Measurements from ENCODE around the gene SRRT. TPM values are rescaled to one million over a fixed set of nuclear protein-coding genes. Genes with fewer than 3 reads are reported as not detected.

Gene SRRT
- total and polyA plus RNA-seq, 2 donors from 2014 or later: 58.2 to 127 TPM

GRCh38 chr7:100882785-100883526 lies 8.1 kb downstream of the SRRT start:
- Histone ChIP-seq H3K36me3 (ENCODE audit: control insufficient read depth in 2 of 3, insufficient read depth in 3 of 3, low read length in 3 of 3) (peaks cover 14 to 63% (median 36%) of the 10 kb centered on the region in 3 donors), H3K9me3 (ENCODE audit: control insufficient read depth in 2 of 3, insufficient read depth in 1 of 3, low read length in 3 of 3) (no peaks in the 10 kb centered on the region), H3K9ac (ENCODE audit: low read length in 3 of 3) (no peak overlapping the region), H3K27me3 (ENCODE audit: control insufficient read depth, insufficient read depth, low read length) (no peaks in the 10 kb centered on the region), H3K4me1 (ENCODE audit: control insufficient read depth in 2 of 3, insufficient read depth in 2 of 3, low read depth in 1 of 3, low read length in 3 of 3) (peaks cover 0 to 6% (median 1%) of the 10 kb centered on the region in 3 donors), H3K4me3 (ENCODE audit: low read length in 3 of 3) (no peak overlapping the region), H3K27ac (ENCODE audit: low read depth in 2 of 2, low read length in 2 of 2) (no peak overlapping the region)
- no peak for FAIRE-seq
- intact Hi-C loops (cut with DNase I): no loop called here
- TF ChIP-seq, protein P1, sequence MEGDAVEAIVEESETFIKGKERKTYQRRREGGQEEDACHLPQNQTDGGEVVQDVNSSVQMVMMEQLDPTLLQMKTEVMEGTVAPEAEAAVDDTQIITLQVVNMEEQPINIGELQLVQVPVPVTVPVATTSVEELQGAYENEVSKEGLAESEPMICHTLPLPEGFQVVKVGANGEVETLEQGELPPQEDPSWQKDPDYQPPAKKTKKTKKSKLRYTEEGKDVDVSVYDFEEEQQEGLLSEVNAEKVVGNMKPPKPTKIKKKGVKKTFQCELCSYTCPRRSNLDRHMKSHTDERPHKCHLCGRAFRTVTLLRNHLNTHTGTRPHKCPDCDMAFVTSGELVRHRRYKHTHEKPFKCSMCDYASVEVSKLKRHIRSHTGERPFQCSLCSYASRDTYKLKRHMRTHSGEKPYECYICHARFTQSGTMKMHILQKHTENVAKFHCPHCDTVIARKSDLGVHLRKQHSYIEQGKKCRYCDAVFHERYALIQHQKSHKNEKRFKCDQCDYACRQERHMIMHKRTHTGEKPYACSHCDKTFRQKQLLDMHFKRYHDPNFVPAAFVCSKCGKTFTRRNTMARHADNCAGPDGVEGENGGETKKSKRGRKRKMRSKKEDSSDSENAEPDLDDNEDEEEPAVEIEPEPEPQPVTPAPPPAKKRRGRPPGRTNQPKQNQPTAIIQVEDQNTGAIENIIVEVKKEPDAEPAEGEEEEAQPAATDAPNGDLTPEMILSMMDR (IDR thresholded peaks at IDR 0.05; ENCODE audit: borderline replicate concordance, extremely low read depth, insufficient read depth): no peak
- no peak for DNase-seq

DNA sequence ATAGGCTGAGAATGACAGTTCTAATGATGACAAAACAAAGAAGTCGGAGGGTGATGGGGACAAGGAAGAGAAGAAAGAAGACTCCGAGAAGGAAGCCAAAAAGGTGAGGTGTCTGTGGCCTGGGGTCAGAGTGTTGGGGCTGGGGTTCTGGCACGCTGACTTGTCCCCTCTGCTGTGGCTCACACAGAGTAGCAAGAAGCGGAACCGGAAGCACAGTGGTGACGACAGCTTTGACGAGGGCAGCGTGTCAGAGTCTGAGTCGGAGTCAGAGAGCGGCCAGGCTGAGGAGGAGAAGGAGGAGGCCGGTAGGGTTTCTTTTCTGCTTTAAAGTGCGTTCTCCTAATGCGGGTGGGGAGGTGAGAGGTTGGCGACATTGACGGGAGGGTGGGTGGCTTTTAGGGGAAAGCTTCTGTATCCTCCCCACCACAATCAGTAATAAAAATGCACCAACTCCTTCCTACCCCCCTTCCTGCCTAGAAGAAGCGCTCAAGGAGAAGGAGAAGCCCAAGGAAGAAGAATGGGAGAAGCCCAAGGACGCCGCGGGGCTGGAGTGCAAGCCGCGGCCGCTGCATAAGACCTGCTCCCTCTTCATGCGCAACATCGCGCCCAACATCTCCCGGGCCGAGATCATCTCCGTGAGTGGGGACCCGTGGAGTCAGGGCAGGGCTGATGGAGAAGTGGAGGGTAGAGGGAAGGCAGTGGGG lies 10.0 kb downstream of the SRRT start:
- DNase-seq (no peak), FAIRE-seq (no peak)
- TF ChIP-seq, protein P1 (IDR thresholded peaks at IDR 0.05; ENCODE audit: borderline replicate concordance, extremely low read depth, insufficient read depth): no peak
- intact Hi-C loops (cut with DNase I): no loop called here
- no peak overlapping the region for H3K9ac ChIP-seq (ENCODE audit: low read length in 3 of 3)
- H3K36me3 ChIP-seq (ENCODE audit: control insufficient read depth in 2 of 3, insufficient read depth in 3 of 3, low read length in 3 of 3): peaks cover 17 to 71% (median 41%) of the 10 kb centered on the region in 3 donors
- H3K9me3 ChIP-seq (ENCODE audit: control insufficient read depth in 2 of 3, insufficient read depth in 1 of 3, low read length in 3 of 3): no peaks in the 10 kb centered on the region
- no peak overlapping the region for H3K4me3 ChIP-seq (ENCODE audit: low read length in 3 of 3)
- no peak overlapping the region for H3K27ac ChIP-seq (ENCODE audit: low read depth in 2 of 2, low read length in 2 of 2)
- H3K4me1 ChIP-seq (ENCODE audit: control insufficient read depth in 2 of 3, insufficient read depth in 2 of 3, low read depth in 1 of 3, low read length in 3 of 3): peaks cover 0 to 17% (median 4%) of the 10 kb centered on the region in 3 donors
- H3K27me3 ChIP-seq (ENCODE audit: control insufficient read depth, insufficient read depth, low read length): no peaks in the 10 kb centered on the region

DNA sequence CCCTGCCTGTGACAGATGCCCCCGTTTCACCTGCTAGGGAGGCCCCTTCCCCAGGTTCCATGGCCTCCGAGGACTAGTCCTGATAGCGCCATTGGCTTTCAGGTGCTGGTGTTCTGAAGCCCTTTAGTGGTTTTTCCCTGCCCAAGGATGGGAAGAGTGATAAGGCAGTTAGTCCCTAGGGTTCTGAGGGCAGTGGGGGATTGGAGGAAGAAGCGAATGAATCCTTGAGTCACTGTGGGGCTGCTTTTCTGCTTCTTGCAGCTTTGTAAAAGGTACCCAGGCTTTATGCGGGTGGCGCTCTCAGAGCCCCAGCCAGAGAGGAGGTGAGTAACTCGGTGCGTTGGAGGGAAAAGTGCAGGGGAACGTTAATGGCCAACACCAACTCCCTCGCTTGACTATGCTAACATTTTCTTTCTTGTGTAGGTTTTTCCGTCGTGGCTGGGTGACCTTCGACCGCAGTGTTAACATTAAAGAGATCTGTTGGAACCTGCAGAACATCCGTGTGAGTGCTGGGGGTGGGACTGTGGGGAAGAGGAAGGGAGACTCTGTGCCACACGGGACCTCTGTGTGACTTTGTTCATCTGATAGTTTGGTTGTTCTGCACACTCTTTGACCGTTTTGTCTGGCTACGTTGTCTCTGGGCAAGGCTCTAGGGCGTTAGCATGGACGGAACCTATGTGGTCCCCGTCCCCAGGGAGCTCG lies 10.7 kb downstream of the SRRT start:
- Histone ChIP-seq H3K27ac (ENCODE audit: low read depth in 2 of 2, low read length in 2 of 2) (no peak overlapping the region), H3K4me3 (ENCODE audit: low read length in 3 of 3) (no peak overlapping the region), H3K9me3 (ENCODE audit: control insufficient read depth in 2 of 3, insufficient read depth in 1 of 3, low read length in 3 of 3) (no peaks in the 10 kb centered on the region), H3K4me1 (ENCODE audit: control insufficient read depth in 2 of 3, insufficient read depth in 2 of 3, low read depth in 1 of 3, low read length in 3 of 3) (peaks cover 0 to 18% (median 4%) of the 10 kb centered on the region in 3 donors), H3K27me3 (ENCODE audit: control insufficient read depth, insufficient read depth, low read length) (no peaks in the 10 kb centered on the region), H3K9ac (ENCODE audit: low read length in 3 of 3) (no peak overlapping the region), H3K36me3 (ENCODE audit: control insufficient read depth in 2 of 3, insufficient read depth in 3 of 3, low read length in 3 of 3) (peaks cover 16 to 69% (median 41%) of the 10 kb centered on the region in 3 donors)
- TF ChIP-seq, protein P1 (IDR thresholded peaks at IDR 0.05; ENCODE audit: borderline replicate concordance, extremely low read depth, insufficient read depth): no peak
- FAIRE-seq: no peak
- intact Hi-C loops (cut with DNase I): no loop called here
- peak in 1 of 5 donors; percentile 35 for DNase-seq
